Neural cell (in vitro differentiated cells): ENCODE data around the gene IL21. TPM values are rescaled to one million over a fixed set of nuclear protein-coding genes. Genes with fewer than 3 reads are reported as not detected.

Experiments used
- H2AFZ ChIP-seq: fragments of 200-600, 300-800 bp; sonication (generic), shearing (Covaris generic); 2 replicates; pipeline ENCODE4 v1.6.0; 2014; ENCODE audit warnings: low read depth, mild to moderate bottlenecking, antibody characterized with exemption, low read length, moderate library complexity
- H3F3A ChIP-seq: fragments of 200-600 bp; shearing (Covaris generic); 2 replicates; pipeline ENCODE4 v1.6.1; 2016; ENCODE audit warnings: mild to moderate bottlenecking, moderate library complexity, mixed read lengths, antibody characterized with exemption, low read length; ENCODE audit not compliant: insufficient read depth, poor library complexity, severe bottlenecking
- H3K27ac ChIP-seq: fragments of 200-600, 300-800 bp; sonication (generic), shearing (Covaris generic); 2 replicates; pipeline ENCODE4 v1.5.1; 2014; ENCODE audit warnings: mild to moderate bottlenecking, low read length, moderate library complexity
- H3K27me3 ChIP-seq: fragments of 300-800, 200-600 bp; sonication (generic), shearing (Covaris generic); 2 replicates; pipeline ENCODE4 v1.6.0; 2014; ENCODE audit warnings: mild to moderate bottlenecking, low read depth, low read length, moderate library complexity; ENCODE audit not compliant: insufficient read depth
- H3K36me3 ChIP-seq: fragments of 300-800, 200-600 bp; sonication (generic), shearing (Covaris generic); 2 replicates; pipeline ENCODE4 v1.5.1; 2014; ENCODE audit warnings: mild to moderate bottlenecking, antibody characterized with exemption, low read length, moderate library complexity; ENCODE audit not compliant: insufficient read depth
- H3K4me2 ChIP-seq: fragments of 300-800, 200-600 bp; sonication (generic), shearing (Covaris generic); 2 replicates; pipeline ENCODE4 v1.6.0; 2014; ENCODE audit warnings: mild to moderate bottlenecking, low read length
- H3K4me3 ChIP-seq: fragments of 300-800, 200-600 bp; sonication (generic), shearing (Covaris generic); 2 replicates; pipeline ENCODE4 v1.5.1; 2014; ENCODE audit warnings: mild to moderate bottlenecking, low read length, moderate library complexity
- H3K79me2 ChIP-seq: fragments of 200-600 bp; shearing (Covaris generic); replicated peaks from 2 replicates; pipeline ENCODE4 v1.6.0; 2014; ENCODE audit warnings: mild to moderate bottlenecking, low read length, moderate library complexity; ENCODE audit not compliant: insufficient read depth
- H3K9ac ChIP-seq: fragments of 300-800, 200-600 bp; sonication (generic), shearing (Covaris generic); 2 replicates; pipeline ENCODE4 v1.6.1; 2016; ENCODE audit warnings: mild to moderate bottlenecking, low read length, mixed read lengths
- H3K9me2 ChIP-seq: fragments of 200-600 bp; shearing (Covaris generic); 2 replicates; pipeline ENCODE4 v1.6.1; 2016; ENCODE audit warnings: mild to moderate bottlenecking, low read length, mixed read lengths; ENCODE audit not compliant: insufficient read depth
- H3K9me3 ChIP-seq: fragments of 200-600, 300-800 bp; sonication (generic), shearing (Covaris generic); 2 replicates; pipeline ENCODE4 v1.6.1; 2016; ENCODE audit warnings: mild to moderate bottlenecking, mixed run types, low read length, moderate library complexity, mixed read lengths
- H4K20me1 ChIP-seq: fragments of 200-600 bp; shearing (Covaris generic); 2 replicates; pipeline ENCODE4 v1.6.1; 2016; ENCODE audit warnings: mild to moderate bottlenecking, mixed run types; ENCODE audit not compliant: insufficient read depth
- EP300 ChIP-seq: fragments of 450-650 bp; conservative IDR thresholded peaks from 2 replicates; pipeline ENCODE4 v1.6.1; 2014; ENCODE audit warnings: antibody characterized with exemption, mild to moderate bottlenecking, moderate library complexity; ENCODE audit not compliant: poor library complexity, severe bottlenecking
- EZH2 ChIP-seq: fragments of 200-600, 300-800 bp; shearing (Covaris generic), sonication (generic); IDR thresholded peaks from 2 replicates; pipeline ENCODE4 v1.6.1; 2014; ENCODE audit warnings: antibody characterized with exemption, low read length, borderline replicate concordance, mild to moderate bottlenecking; ENCODE audit not compliant: insufficient read depth, poor library complexity, severe bottlenecking
- MXI1 ChIP-seq: fragments of 450-650 bp; conservative IDR thresholded peaks from 2 replicates; pipeline ENCODE4 v1.6.1; 2014; ENCODE audit warnings: antibody characterized with exemption, mild to moderate bottlenecking; ENCODE audit not compliant: poor library complexity, severe bottlenecking
- POLR2AphosphoS5 ChIP-seq: IDR thresholded peaks from 2 replicates; pipeline ENCODE4 v1.6.1; 2012
- RAD21 ChIP-seq: fragments of 450-650 bp; conservative IDR thresholded peaks from 2 replicates; pipeline ENCODE4 v1.6.1; 2014; ENCODE audit warnings: antibody characterized with exemption, mild to moderate bottlenecking, moderate library complexity
- SMC3 ChIP-seq: fragments of 450-650 bp; conservative IDR thresholded peaks from 2 replicates; pipeline ENCODE4 v1.6.1; 2014; ENCODE audit warnings: antibody characterized with exemption, mild to moderate bottlenecking, moderate library complexity; ENCODE audit not compliant: poor library complexity
- TAF1 ChIP-seq: IDR thresholded peaks from 2 replicates; pipeline ENCODE4 v1.6.1; 2012; ENCODE audit warnings: low read depth
- polyA plus RNA-seq: library from polyadenylated mRNA; depleted of rRNA; stranded (reverse); fragments of >200 nt; gene quantifications from 2 replicates; pipeline ENCODE4 v1.2.3, GENCODE V29; 2014
- TF ChIP-seq, protein P1 (sequence below): fragments of 450-650 bp; IDR thresholded peaks from 2 replicates; pipeline ENCODE4 v1.5.1; 2014; ENCODE audit warnings: antibody characterized with exemption, mild to moderate bottlenecking, moderate library complexity; ENCODE audit not compliant: poor library complexity, severe bottlenecking
- TF ChIP-seq, protein P2 (sequence below): IDR thresholded peaks from 2 replicates; pipeline ENCODE4 v1.6.1; 2012; ENCODE audit warnings: borderline replicate concordance

The IL21 gene
- polyA plus RNA-seq, 1 donor from 2014 or later, result not detected

DNA sequence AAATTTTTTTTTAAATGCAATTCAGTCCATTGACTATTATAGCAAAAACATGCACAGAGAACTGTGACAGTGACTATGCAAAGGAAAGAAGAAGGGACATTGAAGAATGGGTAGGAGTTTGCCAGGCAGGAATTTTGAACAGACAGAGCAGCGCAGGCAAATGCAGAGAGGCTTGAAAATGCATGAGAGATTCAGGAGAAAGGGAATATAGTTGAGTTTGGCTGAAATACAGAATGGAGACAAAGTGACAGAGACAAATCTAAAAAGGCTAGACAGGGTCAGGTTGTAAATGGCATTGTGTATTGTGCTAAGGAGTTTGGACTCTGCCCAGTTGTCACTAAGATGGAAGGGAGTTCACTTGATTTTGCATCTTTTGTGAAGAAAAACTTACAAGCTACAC, 42.4 kb upstream of the IL21 start:
- no peaks in the 10 kb centered on the region for H3K27me3 ChIP-seq
- no peaks in the 10 kb centered on the region for H3K9me3 ChIP-seq
- no peaks in the 10 kb centered on the region for H3K79me2 ChIP-seq
- no peaks in the 10 kb centered on the region for H3K36me3 ChIP-seq
- no peaks in the 10 kb centered on the region for H3K9me2 ChIP-seq
- H3K27ac ChIP-seq, result no peak overlapping the region
- no peak overlapping the region for H3K9ac ChIP-seq
- H3K4me3 ChIP-seq, result no peak overlapping the region
- H2AFZ ChIP-seq, result no peak overlapping the region
- no peak overlapping the region for H3K4me2 ChIP-seq
- TF ChIP-seq EZH2, result no peak
- no peak for TF ChIP-seq SMC3
- no peak for TF ChIP-seq TAF1
- no peak for TF ChIP-seq RAD21
- TF ChIP-seq, protein P1, sequence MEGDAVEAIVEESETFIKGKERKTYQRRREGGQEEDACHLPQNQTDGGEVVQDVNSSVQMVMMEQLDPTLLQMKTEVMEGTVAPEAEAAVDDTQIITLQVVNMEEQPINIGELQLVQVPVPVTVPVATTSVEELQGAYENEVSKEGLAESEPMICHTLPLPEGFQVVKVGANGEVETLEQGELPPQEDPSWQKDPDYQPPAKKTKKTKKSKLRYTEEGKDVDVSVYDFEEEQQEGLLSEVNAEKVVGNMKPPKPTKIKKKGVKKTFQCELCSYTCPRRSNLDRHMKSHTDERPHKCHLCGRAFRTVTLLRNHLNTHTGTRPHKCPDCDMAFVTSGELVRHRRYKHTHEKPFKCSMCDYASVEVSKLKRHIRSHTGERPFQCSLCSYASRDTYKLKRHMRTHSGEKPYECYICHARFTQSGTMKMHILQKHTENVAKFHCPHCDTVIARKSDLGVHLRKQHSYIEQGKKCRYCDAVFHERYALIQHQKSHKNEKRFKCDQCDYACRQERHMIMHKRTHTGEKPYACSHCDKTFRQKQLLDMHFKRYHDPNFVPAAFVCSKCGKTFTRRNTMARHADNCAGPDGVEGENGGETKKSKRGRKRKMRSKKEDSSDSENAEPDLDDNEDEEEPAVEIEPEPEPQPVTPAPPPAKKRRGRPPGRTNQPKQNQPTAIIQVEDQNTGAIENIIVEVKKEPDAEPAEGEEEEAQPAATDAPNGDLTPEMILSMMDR, result no peak
- TF ChIP-seq, protein P2, sequence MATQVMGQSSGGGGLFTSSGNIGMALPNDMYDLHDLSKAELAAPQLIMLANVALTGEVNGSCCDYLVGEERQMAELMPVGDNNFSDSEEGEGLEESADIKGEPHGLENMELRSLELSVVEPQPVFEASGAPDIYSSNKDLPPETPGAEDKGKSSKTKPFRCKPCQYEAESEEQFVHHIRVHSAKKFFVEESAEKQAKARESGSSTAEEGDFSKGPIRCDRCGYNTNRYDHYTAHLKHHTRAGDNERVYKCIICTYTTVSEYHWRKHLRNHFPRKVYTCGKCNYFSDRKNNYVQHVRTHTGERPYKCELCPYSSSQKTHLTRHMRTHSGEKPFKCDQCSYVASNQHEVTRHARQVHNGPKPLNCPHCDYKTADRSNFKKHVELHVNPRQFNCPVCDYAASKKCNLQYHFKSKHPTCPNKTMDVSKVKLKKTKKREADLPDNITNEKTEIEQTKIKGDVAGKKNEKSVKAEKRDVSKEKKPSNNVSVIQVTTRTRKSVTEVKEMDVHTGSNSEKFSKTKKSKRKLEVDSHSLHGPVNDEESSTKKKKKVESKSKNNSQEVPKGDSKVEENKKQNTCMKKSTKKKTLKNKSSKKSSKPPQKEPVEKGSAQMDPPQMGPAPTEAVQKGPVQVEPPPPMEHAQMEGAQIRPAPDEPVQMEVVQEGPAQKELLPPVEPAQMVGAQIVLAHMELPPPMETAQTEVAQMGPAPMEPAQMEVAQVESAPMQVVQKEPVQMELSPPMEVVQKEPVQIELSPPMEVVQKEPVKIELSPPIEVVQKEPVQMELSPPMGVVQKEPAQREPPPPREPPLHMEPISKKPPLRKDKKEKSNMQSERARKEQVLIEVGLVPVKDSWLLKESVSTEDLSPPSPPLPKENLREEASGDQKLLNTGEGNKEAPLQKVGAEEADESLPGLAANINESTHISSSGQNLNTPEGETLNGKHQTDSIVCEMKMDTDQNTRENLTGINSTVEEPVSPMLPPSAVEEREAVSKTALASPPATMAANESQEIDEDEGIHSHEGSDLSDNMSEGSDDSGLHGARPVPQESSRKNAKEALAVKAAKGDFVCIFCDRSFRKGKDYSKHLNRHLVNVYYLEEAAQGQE, result no peak
- no peak for TF ChIP-seq POLR2AphosphoS5
- no peak for TF ChIP-seq EP300
- no peak for TF ChIP-seq MXI1
- H3F3A ChIP-seq, result no peaks in the 10 kb centered on the region
- H4K20me1 ChIP-seq, result no peaks in the 10 kb centered on the region

DNA sequence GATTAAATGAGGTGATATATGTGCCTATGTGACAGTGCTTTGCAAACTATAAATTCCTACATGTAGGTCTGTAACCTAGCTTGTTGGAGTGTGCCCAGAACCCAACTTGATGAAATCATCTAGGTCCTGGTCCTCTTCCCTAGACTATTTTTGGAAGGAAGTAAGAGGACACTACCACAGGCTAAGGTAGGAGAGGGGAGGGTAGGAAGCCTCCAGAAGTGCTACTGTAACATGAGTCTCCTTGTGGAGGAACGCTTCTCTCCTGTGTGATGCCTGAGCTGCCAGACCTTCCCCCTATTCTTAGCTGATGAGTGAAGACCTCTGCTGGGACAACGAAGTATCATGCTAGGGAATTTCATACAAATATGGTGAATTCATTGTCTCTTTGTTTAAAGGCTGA, 41.8 kb upstream of the IL21 start:
- no peaks in the 10 kb centered on the region for H3F3A ChIP-seq
- TF ChIP-seq EZH2 (no peak), SMC3 (no peak), EP300 (no peak), RAD21 (no peak), TAF1 (no peak), POLR2AphosphoS5 (no peak)
- TF ChIP-seq, protein P2, result no peak
- TF ChIP-seq, protein P1, result no peak
- H3K9me2 ChIP-seq, result no peaks in the 10 kb centered on the region
- H4K20me1 ChIP-seq, result no peaks in the 10 kb centered on the region
- H3K4me3 ChIP-seq, result no peak overlapping the region
- H3K9ac ChIP-seq, result no peak overlapping the region
- no peaks in the 10 kb centered on the region for H3K27me3 ChIP-seq
- H3K4me2 ChIP-seq, result no peak overlapping the region
- no peaks in the 10 kb centered on the region for H3K36me3 ChIP-seq
- no peak overlapping the region for H3K27ac ChIP-seq
- no peaks in the 10 kb centered on the region for H3K79me2 ChIP-seq
- H3K9me3 ChIP-seq, result peaks cover under 1% of the 10 kb centered on the region
- no peak overlapping the region for H2AFZ ChIP-seq
